ENCODE measurements around the gene ATP5F1E. TPM values are rescaled to one million over a fixed set of nuclear protein-coding genes. Genes with fewer than 3 reads are reported as not detected.
A peak's percentile ranks its signal among the peaks of the same experiment; 100 is the strongest.

The ATP5F1E gene
- total RNA-seq, 1 experiment from 2014 or later = 52.7 TPM

DNA sequence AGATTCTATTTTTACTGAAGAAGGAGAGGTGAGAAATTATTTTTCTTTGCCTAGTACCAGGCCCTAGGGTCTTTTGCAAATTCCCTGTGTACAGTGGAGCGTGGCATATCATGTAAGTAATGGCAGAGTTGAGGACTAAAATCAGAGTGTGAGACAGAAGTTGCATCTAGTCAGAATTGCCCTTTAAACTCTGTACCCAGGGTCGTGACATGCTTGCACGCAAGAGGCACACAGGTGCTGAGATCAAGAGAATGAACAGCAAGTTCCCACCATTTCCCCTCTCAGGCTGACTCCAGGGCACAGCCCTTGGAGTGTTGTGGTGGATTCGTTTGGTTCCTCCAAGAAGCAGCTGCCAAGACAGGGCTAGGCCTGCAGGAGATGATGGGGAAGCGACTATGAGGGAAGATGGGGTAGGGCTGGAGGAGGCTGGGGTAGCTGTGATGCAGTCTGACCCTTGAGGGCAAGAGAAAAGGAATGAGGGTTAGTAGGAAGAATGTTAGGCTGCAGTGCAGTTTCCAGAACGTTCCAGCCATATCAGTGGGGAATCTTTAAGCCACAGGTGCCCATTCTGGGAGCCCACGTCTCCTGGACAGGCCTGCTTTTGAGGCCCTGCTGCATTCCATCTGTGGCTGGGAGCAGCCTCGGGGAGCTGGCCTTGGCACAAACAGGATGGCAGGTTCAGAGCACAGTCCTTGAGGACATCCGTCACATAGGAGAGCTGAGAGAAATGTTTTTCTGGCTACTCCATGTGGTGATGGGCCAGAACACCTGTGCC lies 44.2 kb downstream of the ATP5F1E start:
- H4K8ac ChIP-seq (replicated peaks; ENCODE audit: insufficient read length, low read depth, low read length) = no peak overlapping the region
- H4K91ac ChIP-seq (ENCODE audit: insufficient read length, low read depth, low read length) = no peak overlapping the region
- no peak overlapping the region for H2BK15ac ChIP-seq (ENCODE audit: low read depth, low read length)
- peaks cover 39 to 72% (median 67%) of the 10 kb centered on the region in 3 experiments for H3K36me3 Mint-ChIP-seq (ENCODE audit: insufficient read depth in 1 of 3, low read depth in 3 of 3)
- DNase-seq = no peak
- H2AFZ ChIP-seq (ENCODE audit: low read length) = no peak overlapping the region
- H3K56ac ChIP-seq (ENCODE audit: insufficient read length, low read depth, low read length) = no peak overlapping the region
- no peak overlapping the region for H3K4ac ChIP-seq (ENCODE audit: low read depth, low read length)
- no peak overlapping the region for H4K5ac ChIP-seq (ENCODE audit: insufficient read length, low read depth, low read length)
- H3K79me2 ChIP-seq (ENCODE audit: insufficient read depth, low read length) = no peaks in the 10 kb centered on the region
- H3K4me1 ChIP-seq (ENCODE audit: insufficient read depth, low read length) = no peaks in the 10 kb centered on the region; the same call in 1 of the 2 replicates
- no peaks in the 10 kb centered on the region for H4K20me1 ChIP-seq (ENCODE audit: control insufficient read depth, insufficient read depth, insufficient read length)
- no peak overlapping the region for H3K4me3 Mint-ChIP-seq
- no peak overlapping the region for H3K4me2 ChIP-seq (ENCODE audit: insufficient read depth, insufficient read length, low read length)
- H2AK5ac ChIP-seq (ENCODE audit: insufficient read length, low read length) = no peak overlapping the region
- H2BK12ac ChIP-seq (ENCODE audit: insufficient read length, low read depth, low read length) = no peak overlapping the region
- TF ChIP-seq, protein P1, sequence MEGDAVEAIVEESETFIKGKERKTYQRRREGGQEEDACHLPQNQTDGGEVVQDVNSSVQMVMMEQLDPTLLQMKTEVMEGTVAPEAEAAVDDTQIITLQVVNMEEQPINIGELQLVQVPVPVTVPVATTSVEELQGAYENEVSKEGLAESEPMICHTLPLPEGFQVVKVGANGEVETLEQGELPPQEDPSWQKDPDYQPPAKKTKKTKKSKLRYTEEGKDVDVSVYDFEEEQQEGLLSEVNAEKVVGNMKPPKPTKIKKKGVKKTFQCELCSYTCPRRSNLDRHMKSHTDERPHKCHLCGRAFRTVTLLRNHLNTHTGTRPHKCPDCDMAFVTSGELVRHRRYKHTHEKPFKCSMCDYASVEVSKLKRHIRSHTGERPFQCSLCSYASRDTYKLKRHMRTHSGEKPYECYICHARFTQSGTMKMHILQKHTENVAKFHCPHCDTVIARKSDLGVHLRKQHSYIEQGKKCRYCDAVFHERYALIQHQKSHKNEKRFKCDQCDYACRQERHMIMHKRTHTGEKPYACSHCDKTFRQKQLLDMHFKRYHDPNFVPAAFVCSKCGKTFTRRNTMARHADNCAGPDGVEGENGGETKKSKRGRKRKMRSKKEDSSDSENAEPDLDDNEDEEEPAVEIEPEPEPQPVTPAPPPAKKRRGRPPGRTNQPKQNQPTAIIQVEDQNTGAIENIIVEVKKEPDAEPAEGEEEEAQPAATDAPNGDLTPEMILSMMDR (conservative IDR thresholded peaks at IDR 0.05) = no peak
- H3K27ac Mint-ChIP-seq = peak overlapping the region in 1 of 3 experiments; percentile 78; a peak in 1 of 7 replicates
- no peak overlapping the region for H2BK20ac ChIP-seq (ENCODE audit: low read depth, low read length, poor library complexity, severe bottlenecking)
- no peak overlapping the region for H2BK120ac ChIP-seq (ENCODE audit: low read depth, low read length, poor library complexity, severe bottlenecking)
- no peak overlapping the region for H3T11ph ChIP-seq (ENCODE audit: low read length)
- H3K27me3 ChIP-seq (ENCODE audit: insufficient read depth, low read length) = no peaks in the 10 kb centered on the region
- no peak overlapping the region for H3K23ac ChIP-seq (ENCODE audit: insufficient read length, low read depth, low read length)
- H3K9me3 Mint-ChIP-seq = no peaks in the 10 kb centered on the region
- H3K18ac ChIP-seq (ENCODE audit: insufficient read length, low read depth, low read length) = no peak overlapping the region
- H3K27me3 Mint-ChIP-seq (ENCODE audit: low read depth) = no peaks in the 10 kb centered on the region
- no peak overlapping the region for H3K9ac ChIP-seq (ENCODE audit: extremely low read depth, insufficient read length, low read length)
- H3K27ac ChIP-seq (ENCODE audit: insufficient read length, low read depth, low read length) = no peak overlapping the region
- H3K23me2 ChIP-seq (ENCODE audit: insufficient read length, low read depth, low read length, poor library complexity, severe bottlenecking) = no peaks in the 10 kb centered on the region
- WGBS (ENCODE audit: extremely low coverage, insufficient read length, low lambda C conversion rate) = no CpG with 5 or more reads among the region's 9 CpGs
- peaks cover 10 to 11% of the 10 kb centered on the region in 2 experiments for H3K4me1 Mint-ChIP-seq
- H2BK5ac ChIP-seq (ENCODE audit: insufficient read length, low read length) = no peak overlapping the region
- peaks cover 4% of the 10 kb centered on the region for H3K79me1 ChIP-seq (ENCODE audit: insufficient read depth, low read depth, low read length, poor library complexity, severe bottlenecking)
- no peaks in the 10 kb centered on the region for H3K9me3 ChIP-seq (ENCODE audit: control insufficient read depth, low read depth, low read length)
- H3K14ac ChIP-seq (ENCODE audit: insufficient read depth, low read length) = no peak overlapping the region
